Mesenchymal stem cell (in vitro differentiated cells and primary cell): ENCODE measurements around the gene N4BP3.

ENCODE experiments used
- DNase-seq: peaks from one replicate; pipeline ENCODE4 v3.0.0-alpha.2; 2013
- H2AFZ ChIP-seq: one replicate; pipeline ENCODE4 v1.6.1; 2013; ENCODE audit warnings: low read depth, mild to moderate bottlenecking, control low read depth, inconsistent platforms, low read length, moderate library complexity
- H2AK5ac ChIP-seq: 2 replicates; pipeline ENCODE4 v1.6.1; 2013; ENCODE audit warnings: low read length, moderate library complexity, mild to moderate bottlenecking, inconsistent platforms; ENCODE audit not compliant: severe bottlenecking
- H2BK120ac ChIP-seq: one replicate; pipeline ENCODE4 v1.6.1; 2013; ENCODE audit warnings: low read depth, mild to moderate bottlenecking, inconsistent platforms, low read length, moderate library complexity
- H2BK12ac ChIP-seq, 2 experiments: one replicate each; pipeline ENCODE4 v1.6.1; 2013; ENCODE audit warnings: inconsistent platforms in 2 of 2, low read length in 2 of 2, mild to moderate bottlenecking in 2 of 2, moderate library complexity in 2 of 2, control low read depth in 1 of 2
- H2BK15ac ChIP-seq: one replicate; pipeline ENCODE4 v1.6.1; 2013; ENCODE audit warnings: mild to moderate bottlenecking, low read depth, inconsistent platforms; ENCODE audit not compliant: poor library complexity, severe bottlenecking
- H2BK5ac ChIP-seq: 2 replicates; pipeline ENCODE4 v1.6.1; 2013; ENCODE audit warnings: low read depth, mild to moderate bottlenecking, low read length, control low read depth, inconsistent platforms; ENCODE audit not compliant: poor library complexity, severe bottlenecking
- H3K14ac ChIP-seq, 2 experiments: one replicate each; pipeline ENCODE4 v1.6.1; 2013; ENCODE audit warnings: inconsistent platforms in 2 of 2, low read length in 2 of 2, control low read depth in 1 of 2, mild to moderate bottlenecking in 1 of 2, moderate library complexity in 1 of 2
- H3K18ac ChIP-seq, 2 experiments: one replicate each; pipeline ENCODE4 v1.6.1; 2013; ENCODE audit warnings: inconsistent platforms in 2 of 2, low read length in 2 of 2, control low read depth in 1 of 2, low read depth in 1 of 2, mild to moderate bottlenecking in 1 of 2
- H3K23ac ChIP-seq, 2 experiments: one replicate each; pipeline ENCODE4 v1.6.1; 2013; ENCODE audit warnings: inconsistent platforms in 2 of 2, low read length in 2 of 2, mild to moderate bottlenecking in 2 of 2, moderate library complexity in 2 of 2, control low read depth in 1 of 2
- H3K27ac ChIP-seq: 2 replicates; pipeline ENCODE4 v1.5.1; 2013; ENCODE audit warnings: mild to moderate bottlenecking, moderate library complexity, low read length, control low read depth, inconsistent platforms; ENCODE audit not compliant: poor library complexity, severe bottlenecking
- H3K27me3 ChIP-seq, 2 experiments: 2 replicates each; pipeline versions ENCODE4 v1.6.1 to v1.7.0; 2013; ENCODE audit warnings: low read length in 2 of 2, mild to moderate bottlenecking in 2 of 2, moderate library complexity in 2 of 2, control low read depth in 1 of 2, inconsistent platforms in 1 of 2; ENCODE audit not compliant: control insufficient read depth in 1 of 2, insufficient read depth in 1 of 2
- H3K36me3 ChIP-seq, 2 experiments: 2 replicates each; pipeline versions ENCODE4 v1.6.1 to v1.7.0; 2013; ENCODE audit warnings: low read length in 2 of 2, control low read depth in 1 of 2, inconsistent platforms in 1 of 2, low read depth in 1 of 2, mild to moderate bottlenecking in 1 of 2; ENCODE audit not compliant: insufficient read depth in 2 of 2, control insufficient read depth in 1 of 2
- H3K4ac ChIP-seq, 2 experiments: one replicate each; pipeline ENCODE4 v1.6.1; 2013; ENCODE audit warnings: inconsistent platforms in 2 of 2, low read length in 2 of 2, mild to moderate bottlenecking in 2 of 2, moderate library complexity in 2 of 2, control low read depth in 1 of 2, low read depth in 1 of 2
- H3K4me1 ChIP-seq: 2 replicates; pipeline ENCODE4 v1.6.1; 2013; ENCODE audit warnings: low read depth, low read length, control low read depth; ENCODE audit not compliant: control insufficient read depth, insufficient read depth
- H3K4me2 ChIP-seq: 2 replicates; pipeline ENCODE4 v1.6.1; 2013; ENCODE audit warnings: low read length, mild to moderate bottlenecking, inconsistent platforms; ENCODE audit not compliant: poor library complexity, severe bottlenecking
- H3K4me3 ChIP-seq, 2 experiments: 2 replicates each; pipeline versions ENCODE4 v1.5.1 to v1.7.0; 2013; ENCODE audit warnings: low read length in 2 of 2, mild to moderate bottlenecking in 2 of 2, control low read depth in 1 of 2, low read depth in 1 of 2; ENCODE audit not compliant: insufficient read depth in 1 of 2
- H3K79me1 ChIP-seq: replicated peaks from 2 replicates; pipeline ENCODE4 v1.6.1; 2013; ENCODE audit warnings: mild to moderate bottlenecking, control low read depth, low read length, inconsistent platforms; ENCODE audit not compliant: poor library complexity, severe bottlenecking
- H3K9ac ChIP-seq: 2 replicates; pipeline ENCODE4 v1.7.0; 2013; ENCODE audit warnings: mild to moderate bottlenecking, low read length, moderate library complexity
- H3K9me3 ChIP-seq: 2 replicates; pipeline ENCODE4 v1.7.0; 2013; ENCODE audit warnings: mild to moderate bottlenecking, low read length; ENCODE audit not compliant: control insufficient read depth
- H4K8ac ChIP-seq: one replicate; pipeline ENCODE4 v1.6.1; 2013; ENCODE audit warnings: inconsistent platforms, mild to moderate bottlenecking, low read length, moderate library complexity
- H4K91ac ChIP-seq: one replicate; pipeline ENCODE4 v1.6.1; 2013; ENCODE audit warnings: mild to moderate bottlenecking, low read length, inconsistent platforms
- WGBS: methylation state at CpG from one replicate; pipeline ENCODE4 v1.1.7; 2013; ENCODE audit warnings: mixed read lengths; 5-methylcytosine and 5-hydroxymethylcytosine counted together

Gene N4BP3

GRCh38 chr5:178136990-178137389, 23.7 kb downstream of the N4BP3 start:
- 96% methylated on average over 8 of the region's 10 CpGs for WGBS
- Histone ChIP-seq H4K91ac (no peak overlapping the region), H2BK5ac (no peak overlapping the region), H3K9me3 (no peaks in the 10 kb centered on the region), H3K14ac (no peak overlapping the region), H3K36me3 (peaks cover 24 to 54% of the 10 kb centered on the region in 2 experiments), H2BK12ac (no peak overlapping the region), H3K23ac (no peak overlapping the region), H3K9ac (no peak overlapping the region), H3K79me1 (peaks cover 29% of the 10 kb centered on the region), H3K4me3 (no peak overlapping the region), H2AK5ac (no peak overlapping the region), H3K4ac (peak overlapping the region in 1 of 2 experiments; percentile 6), H3K27ac (no peak overlapping the region), H3K4me1 (peaks cover 4% of the 10 kb centered on the region), H3K18ac (no peak overlapping the region), H2BK15ac (no peak overlapping the region), H2BK120ac (no peak overlapping the region), H3K4me2 (no peak overlapping the region), H2AFZ (no peak overlapping the region), H4K8ac (no peak overlapping the region), H3K27me3 (no peaks in the 10 kb centered on the region)
- DNase-seq: no peak

- H3K27ac ChIP-seq: no peak overlapping the region
- H2AK5ac ChIP-seq: no peak overlapping the region
- no peak overlapping the region for H4K91ac ChIP-seq
- H3K4ac ChIP-seq: no peak overlapping the region
- no peak overlapping the region for H2BK15ac ChIP-seq
- H2BK120ac ChIP-seq: no peak overlapping the region
- H3K9me3 ChIP-seq: no peaks in the 10 kb centered on the region
- DNase-seq: no peak
- no peak overlapping the region for H4K8ac ChIP-seq
- no peak overlapping the region for H2BK12ac ChIP-seq
- peaks cover 32% of the 10 kb centered on the region for H3K79me1 ChIP-seq
- no peak overlapping the region for H3K23ac ChIP-seq
- peaks cover 30 to 64% of the 10 kb centered on the region in 2 experiments for H3K36me3 ChIP-seq
- no peaks in the 10 kb centered on the region for H3K27me3 ChIP-seq
- peaks cover 3% of the 10 kb centered on the region for H3K4me1 ChIP-seq
- no peak overlapping the region for H3K4me2 ChIP-seq
- no peak overlapping the region for H3K18ac ChIP-seq
- H2BK5ac ChIP-seq: no peak overlapping the region
- H3K4me3 ChIP-seq: no peak overlapping the region
- 98% methylated on average over 12 of the region's 12 CpGs for WGBS
- H2AFZ ChIP-seq: no peak overlapping the region
- H3K9ac ChIP-seq: no peak overlapping the region
- no peak overlapping the region for H3K14ac ChIP-seq
Observed at GRCh38 chr5:178137991-178138390, 24.7 kb downstream of the N4BP3 start.

GRCh38 chr5:178141550-178141949, 28.2 kb downstream of the N4BP3 start:
- Histone ChIP-seq H3K4me1 (peaks cover 11% of the 10 kb centered on the region), H3K18ac (no peak overlapping the region), H3K9ac (no peak overlapping the region), H3K14ac (no peak overlapping the region), H3K79me1 (peaks cover 26% of the 10 kb centered on the region), H3K4ac (no peak overlapping the region), H2BK15ac (no peak overlapping the region), H2AFZ (no peak overlapping the region), H2BK120ac (no peak overlapping the region), H3K9me3 (no peaks in the 10 kb centered on the region), H3K27me3 (no peaks in the 10 kb centered on the region), H2AK5ac (no peak overlapping the region), H3K36me3 (peaks cover 53 to 65% of the 10 kb centered on the region in 2 experiments), H4K8ac (no peak overlapping the region), H2BK12ac (no peak overlapping the region), H2BK5ac (no peak overlapping the region), H3K4me2 (no peak overlapping the region), H3K23ac (no peak overlapping the region), H4K91ac (no peak overlapping the region), H3K4me3 (no peak overlapping the region), H3K27ac (no peak overlapping the region)
- WGBS: 88% methylated on average over 4 of the region's 4 CpGs
- DNase-seq: no peak

GRCh38 chr5:178142642-178143041, 29.3 kb downstream of the N4BP3 start:
- H3K27me3 ChIP-seq: no peaks in the 10 kb centered on the region
- H4K8ac ChIP-seq: no peak overlapping the region
- no peak overlapping the region for H2BK15ac ChIP-seq
- no peak overlapping the region for H3K18ac ChIP-seq
- no peak overlapping the region for H3K4me3 ChIP-seq
- no peak overlapping the region for H3K4ac ChIP-seq
- H3K27ac ChIP-seq: no peak overlapping the region
- peak overlapping the region; percentile 14 for H4K91ac ChIP-seq
- WGBS: 94% methylated on average over 20 of the region's 20 CpGs
- H2AK5ac ChIP-seq: no peak overlapping the region
- H3K4me1 ChIP-seq: peaks cover 8% of the 10 kb centered on the region
- H3K4me2 ChIP-seq: no peak overlapping the region
- peaks cover 59 to 70% of the 10 kb centered on the region in 2 experiments for H3K36me3 ChIP-seq
- no peak overlapping the region for H2BK120ac ChIP-seq
- DNase-seq: no peak
- H3K9me3 ChIP-seq: no peaks in the 10 kb centered on the region
- no peak overlapping the region for H3K14ac ChIP-seq
- no peak overlapping the region for H2AFZ ChIP-seq
- no peak overlapping the region for H3K23ac ChIP-seq
- peaks cover 21% of the 10 kb centered on the region for H3K79me1 ChIP-seq
- H2BK12ac ChIP-seq: no peak overlapping the region
- no peak overlapping the region for H3K9ac ChIP-seq
- H2BK5ac ChIP-seq: no peak overlapping the region
